Keratinocyte (primary cell): Measurements from ENCODE around the gene SGK2. TPM values are rescaled to one million over a fixed set of nuclear protein-coding genes. Genes with fewer than 3 reads are reported as not detected.

Experiments
- DNase-seq: peaks from one replicate; pipeline ENCODE4 v3.0.0-alpha.2; 2011; ENCODE audit warnings: low read depth, missing footprints, low spot score
- FAIRE-seq: peaks from 2 replicates; lab custom pipeline; 2011; peaks lifted over from hg19 to GRCh38; lab: Jason Lieb, UNC
- H2AFZ ChIP-seq: 2 replicates; pipeline ENCODE4 v1.6.0; 2012; ENCODE audit warnings: low read length, control low read depth, inconsistent platforms; ENCODE audit not compliant: control insufficient read depth
- H3K27ac ChIP-seq: 2 replicates; pipeline ENCODE4 v1.5.1; 2011; ENCODE audit warnings: low read length; ENCODE audit not compliant: control insufficient read depth, insufficient read depth
- H3K27me3 ChIP-seq: 3 replicates; pipeline ENCODE4 v1.6.0; 2011; ENCODE audit warnings: low read length; ENCODE audit not compliant: control insufficient read depth, insufficient read depth; ENCODE audit errors: extremely low read depth
- H3K36me3 ChIP-seq, 2 experiments: 2 replicates in 1 of 2; 3 replicates in 1 of 2; pipeline ENCODE4 v1.5.1; 2011; ENCODE audit warnings: low read length in 2 of 2, mild to moderate bottlenecking in 1 of 2; ENCODE audit not compliant: control insufficient read depth in 2 of 2, insufficient read depth in 2 of 2; ENCODE audit errors: extremely low read depth in 1 of 2
- H3K4me1 ChIP-seq: 3 replicates; pipeline ENCODE4 v1.5.1; 2011; ENCODE audit warnings: low read length; ENCODE audit not compliant: control insufficient read depth, insufficient read depth; ENCODE audit errors: extremely low read depth
- H3K4me2 ChIP-seq: 3 replicates; pipeline ENCODE4 v1.6.0; 2011; ENCODE audit warnings: low read depth, low read length; ENCODE audit not compliant: control insufficient read depth, insufficient read depth; ENCODE audit errors: extremely low read depth
- H3K4me3 ChIP-seq, 3 experiments: fragments of 200-600 bp in 1 of 3; sonication (generic) in 1 of 3; 2 replicates in 2 of 3; 3 replicates in 1 of 3; pipeline ENCODE4 v1.5.1; 2011 to 2016; ENCODE audit warnings: low read length in 3 of 3, mild to moderate bottlenecking in 3 of 3, control low read depth in 2 of 3, inconsistent platforms in 1 of 3, low read depth in 1 of 3, mixed read lengths in 1 of 3, mixed run types in 1 of 3, moderate library complexity in 1 of 3; ENCODE audit not compliant: control insufficient read depth in 2 of 3, insufficient read depth in 2 of 3; ENCODE audit errors: extremely low read depth in 1 of 3
- H3K79me2 ChIP-seq: 2 replicates; pipeline ENCODE4 v1.6.0; 2012; ENCODE audit warnings: low read length; ENCODE audit not compliant: control insufficient read depth, insufficient read depth
- H3K9ac ChIP-seq: 3 replicates; pipeline ENCODE4 v1.6.0; 2011; ENCODE audit warnings: low read length; ENCODE audit not compliant: control insufficient read depth, insufficient read depth; ENCODE audit errors: extremely low read depth
- H3K9me1 ChIP-seq: 3 replicates; pipeline ENCODE4 v1.6.0; 2011; ENCODE audit warnings: low read length; ENCODE audit not compliant: control insufficient read depth, insufficient read depth; ENCODE audit errors: extremely low read depth
- H3K9me3 ChIP-seq: 2 replicates; pipeline ENCODE4 v1.5.1; 2012; ENCODE audit warnings: low read depth, low read length; ENCODE audit not compliant: control insufficient read depth
- H4K20me1 ChIP-seq: 3 replicates; pipeline ENCODE4 v1.6.0; 2011; ENCODE audit warnings: low read length; ENCODE audit not compliant: control insufficient read depth, insufficient read depth; ENCODE audit errors: extremely low read depth
- EZH2 ChIP-seq: IDR thresholded peaks from one replicate; pipeline ENCODE4 v1.6.1; 2012; ENCODE audit warnings: inconsistent platforms, mild to moderate bottlenecking, low read length, moderate library complexity
- dilution Hi-C: fragments of 300-500 bp; cut with MboI; formaldehyde crosslinking; loops from one replicate; pipeline ENCODE4 v1.7.0; 2020; ENCODE audit warnings: low sequenced_read_pairs; ENCODE audit not compliant: extremely low pct_ligation_motif_present
- polyA plus RNA-seq, 5 experiments: library from polyadenylated mRNA; depleted of rRNA in 3 of 5; stranded (reverse) in 3 of 5; stranded (forward) in 1 of 5; unstranded in 1 of 5; fragments of >200 nt; gene quantifications; 1 replicate in 1 of 5; 2 replicates in 3 of 5; 3 replicates in 1 of 5; pipeline versions ENCODE4 v1.2.1 to v1.2.3, GENCODE V29; 2011 to 2012; ENCODE audit warnings: missing spikeins in 2 of 5, low read depth in 1 of 5, low replicate concordance in 1 of 5
- TF ChIP-seq, protein P1 (sequence below), 3 experiments: IDR thresholded peaks in 1 of 3; conservative IDR thresholded peaks in 1 of 3; optimal IDR thresholded peaks in 1 of 3; 2 replicates in 2 of 3; 3 replicates in 1 of 3; pipeline versions ENCODE3 to v1.5.1; 2011; ENCODE audit warnings: low read length in 3 of 3, mild to moderate bottlenecking in 3 of 3, moderate library complexity in 2 of 3, control low read depth in 1 of 3, inconsistent platforms in 1 of 3; ENCODE audit not compliant: insufficient read depth in 2 of 3; ENCODE audit errors: extremely low read depth in 1 of 3

Gene SGK2
- polyA plus RNA-seq, 1 donor (not counting 4 experiments of a cell fraction or from before 2014, with no cell fraction given): 0.12 TPM

DNA sequence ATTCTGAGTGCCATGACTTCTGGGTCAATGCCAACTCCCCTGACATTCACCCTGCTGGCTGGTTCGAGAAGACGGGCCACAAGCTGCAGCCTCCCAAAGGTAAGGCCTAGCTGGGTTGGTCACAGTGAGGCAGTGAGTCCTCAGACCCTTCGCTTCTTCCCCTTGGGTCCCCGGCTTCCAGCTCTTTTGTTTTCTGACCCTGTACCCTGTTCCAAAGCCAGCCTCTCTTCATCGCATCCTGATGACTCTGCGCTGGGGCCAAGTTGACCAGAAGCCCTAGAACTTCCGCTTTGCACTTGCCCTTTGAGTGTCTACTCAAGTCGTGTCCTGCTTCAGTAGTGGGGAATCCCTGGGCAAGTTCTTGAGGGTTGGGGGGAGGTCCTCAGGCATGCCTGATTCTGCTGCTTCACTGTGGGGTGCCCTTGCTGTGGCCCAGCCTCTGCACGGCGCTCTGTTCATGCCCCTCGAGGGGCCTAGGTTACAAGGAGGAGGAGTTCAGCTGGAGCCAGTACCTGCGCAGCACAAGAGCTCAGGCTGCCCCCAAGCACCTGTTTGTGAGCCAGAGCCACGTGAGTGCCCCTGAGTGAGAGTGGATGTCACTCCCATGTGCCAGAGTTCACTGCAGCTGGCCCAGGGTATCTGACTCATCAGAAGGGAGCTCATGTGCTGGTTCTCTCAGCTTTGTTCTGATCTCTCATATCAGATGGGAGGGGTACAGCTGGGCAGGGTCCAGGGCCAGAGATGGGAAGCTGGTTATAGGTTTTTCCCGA lies 28.3 kb upstream of the SGK2 start:
- no peak for DNase-seq
- Histone ChIP-seq H3K4me3 (no peak overlapping the region), H3K9me3 (no peaks in the 10 kb centered on the region)

DNA sequence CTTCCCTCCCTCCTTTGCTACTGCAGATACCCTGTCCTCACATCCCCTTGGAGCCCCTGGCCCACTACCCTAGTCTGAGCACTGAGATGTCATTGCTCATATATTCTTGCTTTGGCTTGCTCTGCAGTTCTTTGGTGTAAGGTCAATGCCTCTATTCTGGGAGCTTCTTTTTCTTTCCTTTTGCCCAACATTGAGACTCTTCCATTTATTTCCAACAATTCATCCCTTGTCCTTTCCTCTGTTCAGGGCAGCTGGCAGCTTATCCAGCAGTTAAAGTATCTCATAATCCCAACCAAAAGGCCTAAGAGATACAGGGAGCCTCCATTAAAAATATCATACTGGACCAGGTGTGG lies 27.8 kb upstream of the SGK2 start:
- no peaks in the 10 kb centered on the region for H3K9me3 ChIP-seq
- no peaks in the 10 kb centered on the region for H3K79me2 ChIP-seq
- no peak for TF ChIP-seq EZH2
- TF ChIP-seq, protein P1, sequence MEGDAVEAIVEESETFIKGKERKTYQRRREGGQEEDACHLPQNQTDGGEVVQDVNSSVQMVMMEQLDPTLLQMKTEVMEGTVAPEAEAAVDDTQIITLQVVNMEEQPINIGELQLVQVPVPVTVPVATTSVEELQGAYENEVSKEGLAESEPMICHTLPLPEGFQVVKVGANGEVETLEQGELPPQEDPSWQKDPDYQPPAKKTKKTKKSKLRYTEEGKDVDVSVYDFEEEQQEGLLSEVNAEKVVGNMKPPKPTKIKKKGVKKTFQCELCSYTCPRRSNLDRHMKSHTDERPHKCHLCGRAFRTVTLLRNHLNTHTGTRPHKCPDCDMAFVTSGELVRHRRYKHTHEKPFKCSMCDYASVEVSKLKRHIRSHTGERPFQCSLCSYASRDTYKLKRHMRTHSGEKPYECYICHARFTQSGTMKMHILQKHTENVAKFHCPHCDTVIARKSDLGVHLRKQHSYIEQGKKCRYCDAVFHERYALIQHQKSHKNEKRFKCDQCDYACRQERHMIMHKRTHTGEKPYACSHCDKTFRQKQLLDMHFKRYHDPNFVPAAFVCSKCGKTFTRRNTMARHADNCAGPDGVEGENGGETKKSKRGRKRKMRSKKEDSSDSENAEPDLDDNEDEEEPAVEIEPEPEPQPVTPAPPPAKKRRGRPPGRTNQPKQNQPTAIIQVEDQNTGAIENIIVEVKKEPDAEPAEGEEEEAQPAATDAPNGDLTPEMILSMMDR (optimal IDR thresholded peaks at IDR 0.05 in 1 of 3, IDR thresholded peaks at IDR 0.05 in 1 of 3, conservative IDR thresholded peaks at IDR 0.05 in 1 of 3; ENCODE audit: extremely low read depth in 1 of 3, insufficient read depth in 2 of 3, low read length in 3 of 3): no peak
- DNase-seq (no peak), FAIRE-seq (no peak)
- H3K4me2 ChIP-seq: no peak overlapping the region
- dilution Hi-C loops: no loop called here
- H3K27me3 ChIP-seq: no peaks in the 10 kb centered on the region
- no peak overlapping the region for H2AFZ ChIP-seq
- no peak overlapping the region for H3K9ac ChIP-seq
- H3K4me1 ChIP-seq: no peaks in the 10 kb centered on the region
- H4K20me1 ChIP-seq: no peaks in the 10 kb centered on the region
- no peak overlapping the region for H3K4me3 ChIP-seq
- peaks cover 1 to 6% of the 10 kb centered on the region in 2 experiments for H3K36me3 ChIP-seq
- peaks cover 2% of the 10 kb centered on the region for H3K9me1 ChIP-seq
- H3K27ac ChIP-seq: no peak overlapping the region

More for the DNA sequence above, 28.3 kb upstream of the SGK2 start:
- H3K9ac ChIP-seq: no peak overlapping the region
- H3K79me2 ChIP-seq: no peaks in the 10 kb centered on the region
- H3K4me1 ChIP-seq: no peaks in the 10 kb centered on the region
- no peak for TF ChIP-seq EZH2
- TF ChIP-seq, protein P1 (optimal IDR thresholded peaks at IDR 0.05 in 1 of 3, IDR thresholded peaks at IDR 0.05 in 1 of 3, conservative IDR thresholded peaks at IDR 0.05 in 1 of 3; ENCODE audit: extremely low read depth in 1 of 3, insufficient read depth in 2 of 3, low read length in 3 of 3): no peak
- no peak for FAIRE-seq
- dilution Hi-C loops: no loop called here
- peaks cover 1 to 6% of the 10 kb centered on the region in 2 experiments for H3K36me3 ChIP-seq
- peaks cover 2% of the 10 kb centered on the region for H3K9me1 ChIP-seq
- H2AFZ ChIP-seq: no peak overlapping the region
- no peaks in the 10 kb centered on the region for H4K20me1 ChIP-seq
- H3K27ac ChIP-seq: no peak overlapping the region
- no peaks in the 10 kb centered on the region for H3K27me3 ChIP-seq
- H3K4me2 ChIP-seq: no peak overlapping the region
